Activated CD4-positive, alpha-beta T cell treated with anti-CD3 and anti-CD28 coated beads, Interleukin-2, Interleukin-6, amounts not matched to agents 100 ng/mL and 50 ng/mL, durations not matched to agents 16 hours and 8 hours (primary cell): ENCODE data around the gene HABP4.

ENCODE experiments used
- DNase-seq: peaks from one replicate; pipeline ENCODE4 v3.0.0-alpha.2; 2020

Gene HABP4

GRCh38 chr9:96436063-96436455 is 13.9 kb upstream of the HABP4 start:
- DNase-seq, result no peak

- no peak for DNase-seq
Measured at GRCh38 chr9:96436456-96437126, 13.4 kb upstream of the HABP4 start.

GRCh38 chr9:96437454-96437853 is 12.5 kb upstream of the HABP4 start:
- no peak for DNase-seq

- no peak for DNase-seq
Measured at GRCh38 chr9:96440671-96441199, 9.2 kb upstream of the HABP4 start.

GRCh38 chr9:96441798-96442445 is 8.0 kb upstream of the HABP4 start:
- DNase-seq, result peak; percentile 82

- DNase-seq, result no peak
Measured at GRCh38 chr9:96442491-96442890, 7.5 kb upstream of the HABP4 start.

- no peak for DNase-seq
Measured at GRCh38 chr9:96447406-96447805, 2.6 kb upstream of the HABP4 start.

- no peak for DNase-seq
Measured at GRCh38 chr9:96448546-96449170, 1.3 kb upstream of the HABP4 start.

- DNase-seq, result no peak
Measured at GRCh38 chr9:96449523-96449844, 485 bp upstream of the HABP4 start.

GRCh38 chr9:96450613-96451528 is 902 bp downstream of the HABP4 start:
- peak; percentile 34 for DNase-seq

GRCh38 chr9:96453625-96454024 is 3.7 kb downstream of the HABP4 start:
- DNase-seq, result peak; percentile 24

- no peak for DNase-seq
Measured at GRCh38 chr9:96457266-96457665, 7.3 kb downstream of the HABP4 start.

GRCh38 chr9:96458226-96458625 is 8.3 kb downstream of the HABP4 start:
- no peak for DNase-seq

- no peak for DNase-seq
Measured at GRCh38 chr9:96459268-96460007, 9.5 kb downstream of the HABP4 start.

GRCh38 chr9:96460470-96460869 is 10.5 kb downstream of the HABP4 start:
- no peak for DNase-seq

- no peak for DNase-seq
Measured at GRCh38 chr9:96460882-96461281, 10.9 kb downstream of the HABP4 start.

GRCh38 chr9:96461336-96461735 is 11.4 kb downstream of the HABP4 start:
- no peak for DNase-seq

GRCh38 chr9:96462541-96462940 is 12.6 kb downstream of the HABP4 start:
- DNase-seq, result no peak

- DNase-seq, result no peak
Measured at GRCh38 chr9:96464426-96464825, 14.5 kb downstream of the HABP4 start.

- DNase-seq, result no peak
Measured at GRCh38 chr9:96467784-96468183, 17.8 kb downstream of the HABP4 start.

- DNase-seq, result no peak
Measured at GRCh38 chr9:96476013-96476412, 26.0 kb downstream of the HABP4 start.

GRCh38 chr9:96476591-96476990 is 26.6 kb downstream of the HABP4 start:
- peak; percentile 80 for DNase-seq
